ENCODE measurements around the gene PGBD1. TPM values are rescaled to one million over a fixed set of nuclear protein-coding genes. Genes with fewer than 3 reads are reported as not detected.

The PGBD1 gene
- total RNA-seq, result 3.1 TPM
- long read RNA-seq, partial matches to known transcripts, result 6 of 14 reads
- long read RNA-seq, other reads (novel, unspliced or antisense), result 6 of 14 reads

GRCh38 chr6:28281288-28282064 lies at the start of gene PGBD1:
PGBD1 (plus strand) TSS chr6:28281572; CDS start chr6:28283814, 2,242 bp downstream.
- peak; percentile 98 for ATAC-seq
- Histone ChIP-seq H3K27ac (peak within 1 kb of the TSS; percentile 51), H3K4me3 (peak within 1 kb of the TSS; percentile 69), H3K36me3 (peaks cover 18% of the 10 kb centered on the region), H3K27me3 (no peaks in the 10 kb centered on the region), H3K9me3 (no peaks in the 10 kb centered on the region), H3K4me1 (peaks cover 5% of the 10 kb centered on the region)
- DNase-seq, result peak; percentile 89
- intact Hi-C loops (cut with DNase I), result no loop called here
- TF ChIP-seq CTCF (IDR thresholded peaks at IDR 0.05), result no peak

- intact Hi-C loops (cut with DNase I), result no loop called here
- Histone ChIP-seq H3K4me1 (no peaks in the 10 kb centered on the region), H3K4me3 (no peak overlapping the region), H3K9me3 (no peaks in the 10 kb centered on the region), H3K27ac (no peak overlapping the region), H3K36me3 (peaks cover 75% of the 10 kb centered on the region), H3K27me3 (no peaks in the 10 kb centered on the region)
- no peak for ATAC-seq
- no peak for DNase-seq
- TF ChIP-seq CTCF (IDR thresholded peaks at IDR 0.05), result no peak
Measured at GRCh38 chr6:28232785-28233184, 48.6 kb upstream of the PGBD1 start.

- H3K36me3 ChIP-seq, result peaks cover 44% of the 10 kb centered on the region
- no peak overlapping the region for H3K27ac ChIP-seq
- no peaks in the 10 kb centered on the region for H3K9me3 ChIP-seq
- no peaks in the 10 kb centered on the region for H3K27me3 ChIP-seq
- H3K4me3 ChIP-seq, result no peak overlapping the region
- intact Hi-C loops (cut with DNase I), result no loop called here
- H3K4me1 ChIP-seq, result no peaks in the 10 kb centered on the region
- ATAC-seq (no peak), DNase-seq (no peak)
- TF ChIP-seq CTCF (IDR thresholded peaks at IDR 0.05), result no peak
Measured at GRCh38 chr6:28235912-28236452, 45.4 kb upstream of the PGBD1 start.

- DNase-seq, result no peak
- Histone ChIP-seq H3K9me3 (no peaks in the 10 kb centered on the region), H3K27me3 (no peaks in the 10 kb centered on the region), H3K36me3 (peaks cover 17% of the 10 kb centered on the region), H3K4me3 (no peak overlapping the region), H3K4me1 (no peaks in the 10 kb centered on the region), H3K27ac (no peak overlapping the region)
- no peak for ATAC-seq
- no peak for TF ChIP-seq CTCF (IDR thresholded peaks at IDR 0.05)
- intact Hi-C loops (cut with DNase I), result no loop called here
Measured at GRCh38 chr6:28239636-28240035, 41.7 kb upstream of the PGBD1 start.

- DNase-seq (no peak), ATAC-seq (no peak)
- Histone ChIP-seq H3K9me3 (no peaks in the 10 kb centered on the region), H3K27ac (no peak overlapping the region), H3K4me3 (no peak overlapping the region), H3K36me3 (peaks cover 17% of the 10 kb centered on the region), H3K4me1 (no peaks in the 10 kb centered on the region), H3K27me3 (no peaks in the 10 kb centered on the region)
- intact Hi-C loops (cut with DNase I), result no loop called here
- TF ChIP-seq CTCF (IDR thresholded peaks at IDR 0.05), result no peak
Measured at GRCh38 chr6:28240471-28240870, 40.9 kb upstream of the PGBD1 start.
